Measurements from ENCODE around the gene ARHGDIB. TPM values are rescaled to one million over a fixed set of nuclear protein-coding genes. Genes with fewer than 3 reads are reported as not detected.
A peak's percentile ranks its signal among the peaks of the same experiment; 100 is the strongest.

The ARHGDIB gene
- total RNA-seq, 2 donors from 2014 or later, result 402 to 450 TPM

DNA sequence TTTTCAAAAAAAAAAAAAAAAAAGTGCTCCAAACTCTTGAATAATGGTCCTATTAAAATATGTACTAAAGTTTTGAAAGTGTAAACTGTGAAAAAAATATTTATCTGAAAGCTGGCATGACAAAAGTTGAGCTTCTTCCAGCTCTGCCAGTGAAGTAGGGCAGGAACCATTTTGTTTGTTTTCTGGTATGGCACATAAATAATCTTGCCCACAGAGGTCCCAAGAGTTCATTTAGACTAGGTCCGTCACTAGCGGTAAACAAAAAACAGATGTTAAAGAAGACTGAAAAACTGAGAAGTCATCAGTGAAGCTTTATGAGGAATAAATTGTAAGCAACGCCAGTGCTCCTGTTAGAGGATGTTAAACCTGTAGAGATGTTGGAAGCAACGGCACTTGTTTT is 30.0 kb downstream of the ARHGDIB start:
- H3K27ac Mint-ChIP-seq, result no peak overlapping the region
- no peaks in the 10 kb centered on the region for H3K4me1 Mint-ChIP-seq (ENCODE audit: low read depth)
- H3K4me3 Mint-ChIP-seq, result no peak overlapping the region
- DNase-seq, result no peak
- H3K9me3 Mint-ChIP-seq, result no peaks in the 10 kb centered on the region
- H3K36me3 Mint-ChIP-seq (ENCODE audit: insufficient read depth in 2 of 2), result peaks cover 2 to 17% of the 10 kb centered on the region in 2 donors
- no peaks in the 10 kb centered on the region for H3K27me3 Mint-ChIP-seq (ENCODE audit: low read depth)
- ATAC-seq (replicated peaks in 1 of 2), result no peak

DNA sequence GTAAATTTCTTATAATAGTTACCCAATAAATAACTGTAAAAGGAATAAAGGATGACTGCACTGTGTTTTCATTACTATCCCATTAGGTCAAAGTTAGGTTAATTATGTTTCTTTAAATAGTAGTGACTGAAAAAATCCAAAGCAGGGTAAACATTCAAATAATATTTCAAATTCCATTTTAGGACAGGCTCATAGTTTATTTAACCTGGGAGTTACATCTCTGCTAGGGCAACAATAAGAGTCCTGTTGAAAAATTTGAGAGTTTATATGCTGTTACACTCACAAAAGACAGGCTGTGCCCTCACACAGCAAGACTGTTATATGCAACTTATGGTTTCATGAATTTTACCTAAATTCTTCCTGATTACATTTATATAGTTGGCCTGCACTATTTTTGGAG is 31.1 kb downstream of the ARHGDIB start:
- no peak overlapping the region for H3K27ac Mint-ChIP-seq
- DNase-seq (no peak), ATAC-seq (replicated peaks in 1 of 2) (no peak)
- H3K9me3 Mint-ChIP-seq, result no peaks in the 10 kb centered on the region
- H3K4me3 Mint-ChIP-seq, result no peak overlapping the region
- no peaks in the 10 kb centered on the region for H3K4me1 Mint-ChIP-seq (ENCODE audit: low read depth)
- H3K27me3 Mint-ChIP-seq (ENCODE audit: low read depth), result no peaks in the 10 kb centered on the region
- H3K36me3 Mint-ChIP-seq (ENCODE audit: insufficient read depth in 2 of 2), result peaks cover 2 to 13% of the 10 kb centered on the region in 2 donors

- no peak for ATAC-seq (replicated peaks in 1 of 2)
- no peak overlapping the region for H3K4me3 Mint-ChIP-seq
- no peaks in the 10 kb centered on the region for H3K4me1 Mint-ChIP-seq (ENCODE audit: low read depth)
- H3K27me3 Mint-ChIP-seq (ENCODE audit: low read depth), result no peaks in the 10 kb centered on the region
- no peak overlapping the region for H3K27ac Mint-ChIP-seq
- H3K9me3 Mint-ChIP-seq, result no peaks in the 10 kb centered on the region
- H3K36me3 Mint-ChIP-seq (ENCODE audit: insufficient read depth in 2 of 2), result peaks cover 2 to 11% of the 10 kb centered on the region in 2 donors
- no peak for DNase-seq
These were observed 32.5 kb downstream of the ARHGDIB start for GRCh38 chr12:14928931-14929330.

- DNase-seq (no peak), ATAC-seq (replicated peaks in 1 of 2) (no peak)
- Mint-ChIP-seq H3K36me3 (ENCODE audit: insufficient read depth in 2 of 2) (peaks cover 2 to 3% of the 10 kb centered on the region in 2 donors), H3K27ac (no peak overlapping the region), H3K27me3 (ENCODE audit: low read depth) (no peaks in the 10 kb centered on the region), H3K4me3 (no peak overlapping the region), H3K9me3 (no peaks in the 10 kb centered on the region), H3K4me1 (ENCODE audit: low read depth) (no peaks in the 10 kb centered on the region)
These were observed 34.1 kb downstream of the ARHGDIB start for GRCh38 chr12:14927267-14927666.

DNA sequence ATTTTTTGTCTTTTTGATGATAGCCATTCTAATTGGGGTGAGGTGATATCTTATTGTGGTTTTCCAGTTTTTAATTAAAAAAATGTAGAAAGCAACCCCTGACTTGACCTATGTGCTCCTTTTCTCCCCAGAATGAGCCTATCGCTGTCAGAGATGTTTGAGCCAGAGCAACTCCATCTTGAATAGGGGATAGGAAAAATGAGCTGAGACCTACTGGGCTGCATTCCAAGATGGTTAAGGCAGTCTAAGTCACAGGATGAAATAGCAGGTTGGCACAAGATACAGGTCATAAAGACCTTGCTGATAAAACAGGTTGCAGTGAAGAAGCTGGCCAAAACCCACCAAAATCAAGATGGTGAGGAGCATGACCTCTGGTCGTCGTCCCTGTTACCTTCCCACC is 36.9 kb downstream of the ARHGDIB start:
- ATAC-seq (replicated peaks in 1 of 2) (no peak), DNase-seq (no peak)
- H3K27ac Mint-ChIP-seq, result no peak overlapping the region
- H3K9me3 Mint-ChIP-seq, result no peaks in the 10 kb centered on the region
- peaks cover 18% of the 10 kb centered on the region for H3K4me1 Mint-ChIP-seq (ENCODE audit: low read depth)
- peaks cover 2 to 10% of the 10 kb centered on the region in 2 donors for H3K36me3 Mint-ChIP-seq (ENCODE audit: insufficient read depth in 2 of 2)
- no peaks in the 10 kb centered on the region for H3K27me3 Mint-ChIP-seq (ENCODE audit: low read depth)
- H3K4me3 Mint-ChIP-seq, result no peak overlapping the region

GRCh38 chr12:14923944-14924343 is 37.5 kb downstream of the ARHGDIB start:
- DNase-seq, result no peak
- Mint-ChIP-seq H3K27ac (no peak overlapping the region), H3K36me3 (ENCODE audit: insufficient read depth in 2 of 2) (peaks cover 2 to 10% of the 10 kb centered on the region in 2 donors), H3K4me1 (ENCODE audit: low read depth) (peaks cover 19% of the 10 kb centered on the region), H3K27me3 (ENCODE audit: low read depth) (no peaks in the 10 kb centered on the region), H3K4me3 (no peak overlapping the region), H3K9me3 (no peaks in the 10 kb centered on the region)
- no peak for ATAC-seq (replicated peaks in 1 of 2)

- ATAC-seq (replicated peaks in 1 of 2), result no peak
- peak overlapping the region in 1 of 2 donors; percentile 33 for H3K4me3 Mint-ChIP-seq
These were observed 40.2 kb downstream of the ARHGDIB start for GRCh38 chr12:14921218-14921617.

GRCh38 chr12:14920475-14921126 is 40.8 kb downstream of the ARHGDIB start:
- peaks cover 4 to 19% of the 10 kb centered on the region in 2 donors for H3K36me3 Mint-ChIP-seq (ENCODE audit: insufficient read depth in 2 of 2)
- peak overlapping the region in 1 of 2 donors; percentile 33 for H3K4me3 Mint-ChIP-seq
- peak in 1 of 2 donors; percentile 6 for DNase-seq
- peak; percentile 79 to 84 for ATAC-seq (replicated peaks in 1 of 2)
- peak overlapping the region; percentile 27 for H3K27ac Mint-ChIP-seq
- no peaks in the 10 kb centered on the region for H3K27me3 Mint-ChIP-seq (ENCODE audit: low read depth)
- H3K4me1 Mint-ChIP-seq (ENCODE audit: low read depth), result peaks cover 24% of the 10 kb centered on the region
- no peaks in the 10 kb centered on the region for H3K9me3 Mint-ChIP-seq

More at GRCh38 chr12:14921218-14921617, 40.2 kb downstream of the ARHGDIB start:
- DNase-seq, result no peak
- Mint-ChIP-seq H3K4me1 (ENCODE audit: low read depth) (peaks cover 24% of the 10 kb centered on the region), H3K36me3 (ENCODE audit: insufficient read depth in 2 of 2) (peaks cover 4 to 19% of the 10 kb centered on the region in 2 donors), H3K27ac (peak overlapping the region; percentile 27), H3K9me3 (no peaks in the 10 kb centered on the region), H3K27me3 (ENCODE audit: low read depth) (no peaks in the 10 kb centered on the region)

DNA sequence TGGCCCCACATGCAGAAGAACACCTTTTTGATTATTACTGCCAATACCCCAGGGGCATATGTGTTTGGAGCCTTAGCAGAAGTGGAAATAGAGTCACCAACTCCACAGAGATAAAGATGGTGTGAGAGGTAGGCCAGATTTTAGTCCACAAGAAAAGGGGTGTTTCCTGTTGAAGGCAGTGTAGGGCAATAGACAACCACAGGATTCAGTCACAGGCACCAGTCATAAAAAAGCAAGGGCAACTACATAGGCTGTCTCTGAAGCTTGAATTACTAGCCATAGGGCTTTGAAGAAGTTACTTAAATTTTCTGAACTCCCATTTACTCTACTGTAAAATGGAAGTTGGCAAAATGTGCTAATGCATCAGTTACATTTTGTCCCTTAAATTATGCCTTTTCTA is 41.9 kb downstream of the ARHGDIB start:
- Mint-ChIP-seq H3K4me3 (no peak overlapping the region), H3K9me3 (no peaks in the 10 kb centered on the region), H3K4me1 (ENCODE audit: low read depth) (peaks cover 36% of the 10 kb centered on the region), H3K27me3 (ENCODE audit: low read depth) (no peaks in the 10 kb centered on the region), H3K36me3 (ENCODE audit: insufficient read depth in 2 of 2) (peaks cover 4 to 19% of the 10 kb centered on the region in 2 donors), H3K27ac (no peak overlapping the region)
- ATAC-seq (replicated peaks in 1 of 2) (peak in 1 of 2 donors; percentile 42), DNase-seq (no peak)

DNA sequence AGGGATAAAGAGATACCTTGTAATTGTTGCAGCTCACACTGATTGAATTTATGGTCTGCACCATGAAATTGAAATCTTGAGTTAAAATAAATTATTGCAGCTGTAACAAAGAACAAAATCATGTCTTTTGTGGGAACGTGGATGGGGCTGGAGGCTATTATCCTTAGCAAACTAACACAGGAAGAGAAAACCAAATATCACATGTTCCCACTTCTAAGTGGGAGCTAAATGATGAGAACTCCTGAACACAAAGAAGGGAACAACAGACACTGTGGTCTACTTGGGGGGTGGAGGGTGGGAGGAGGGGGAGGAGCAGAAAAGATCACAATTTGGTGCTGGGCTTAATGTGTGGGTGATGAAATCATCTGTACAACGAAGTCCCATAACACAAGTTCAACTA is 45.7 kb downstream of the ARHGDIB start:
- Mint-ChIP-seq H3K4me1 (ENCODE audit: low read depth) (peaks cover 42% of the 10 kb centered on the region), H3K27ac (no peak overlapping the region), H3K36me3 (ENCODE audit: insufficient read depth in 2 of 2) (peaks cover 9 to 20% of the 10 kb centered on the region in 2 donors), H3K9me3 (no peaks in the 10 kb centered on the region), H3K27me3 (ENCODE audit: low read depth) (no peaks in the 10 kb centered on the region), H3K4me3 (no peak overlapping the region)
- DNase-seq (no peak), ATAC-seq (replicated peaks in 1 of 2) (no peak)

- Mint-ChIP-seq H3K27me3 (ENCODE audit: low read depth) (no peaks in the 10 kb centered on the region), H3K36me3 (ENCODE audit: insufficient read depth in 2 of 2) (peaks cover 10 to 15% of the 10 kb centered on the region in 2 donors), H3K4me1 (ENCODE audit: low read depth) (peaks cover 48% of the 10 kb centered on the region), H3K9me3 (peaks cover 0 to under 1% of the 10 kb centered on the region in 2 donors), H3K27ac (no peak overlapping the region), H3K4me3 (no peak overlapping the region)
- ATAC-seq (replicated peaks in 1 of 2) (no peak), DNase-seq (no peak)
These were observed 48.0 kb downstream of the ARHGDIB start for GRCh38 chr12:14913381-14913781.

DNA sequence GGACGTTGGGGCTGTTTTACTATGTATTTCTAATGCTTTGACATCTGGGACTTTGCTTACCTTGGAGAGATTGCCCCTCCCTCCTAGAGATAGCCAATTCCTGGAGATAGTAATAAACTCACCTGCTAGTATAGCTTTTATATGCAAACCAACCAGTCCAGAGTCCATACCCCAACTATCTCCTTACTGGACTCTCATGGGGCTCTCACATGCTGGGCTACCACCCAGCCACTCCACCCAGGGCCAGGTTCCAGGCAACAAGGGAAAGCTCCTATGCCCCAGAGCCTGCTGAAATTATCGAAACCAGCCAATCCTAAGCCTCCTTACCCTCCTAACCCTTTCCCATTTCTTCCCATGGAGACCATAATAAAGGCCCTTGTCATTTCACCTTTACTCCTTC is 50.3 kb downstream of the ARHGDIB start:
- Mint-ChIP-seq H3K36me3 (ENCODE audit: insufficient read depth in 2 of 2) (peaks cover 12 to 16% of the 10 kb centered on the region in 2 donors), H3K27ac (peak overlapping the region; percentile 80), H3K4me1 (ENCODE audit: low read depth) (peaks cover 58% of the 10 kb centered on the region), H3K27me3 (ENCODE audit: low read depth) (no peaks in the 10 kb centered on the region), H3K4me3 (peak overlapping the region; percentile 73 to 84), H3K9me3 (peaks cover 0 to 5% of the 10 kb centered on the region in 2 donors)
- DNase-seq, result no peak
- ATAC-seq (replicated peaks in 1 of 2), result no peak

- H3K4me1 Mint-ChIP-seq (ENCODE audit: low read depth), result peaks cover 56% of the 10 kb centered on the region
- H3K27ac Mint-ChIP-seq, result peak overlapping the region; percentile 80
- ATAC-seq (replicated peaks in 1 of 2) (peak; percentile 86 to 89), DNase-seq (peak; percentile 62 to 64)
- no peaks in the 10 kb centered on the region for H3K27me3 Mint-ChIP-seq (ENCODE audit: low read depth)
- H3K36me3 Mint-ChIP-seq (ENCODE audit: insufficient read depth in 2 of 2), result peaks cover 12 to 16% of the 10 kb centered on the region in 2 donors
- H3K9me3 Mint-ChIP-seq, result peaks cover 0 to 7% of the 10 kb centered on the region in 2 donors
- peak overlapping the region; percentile 73 to 84 for H3K4me3 Mint-ChIP-seq
These were observed 51.1 kb downstream of the ARHGDIB start for GRCh38 chr12:14910090-14910915.

All from activated T-cell treated with anti-CD3 and anti-CD28 coated beads, Interleukin-2, amount 50 U/mL, for 72 hours (primary cell).